H9 (cell line): ENCODE measurements around the gene CABYR. TPM values are rescaled to one million over a fixed set of nuclear protein-coding genes. Genes with fewer than 3 reads are reported as not detected.
A peak's percentile ranks its signal among the peaks of the same experiment; 100 is the strongest.

Source experiments
- DNase-seq: peaks from one replicate; pipeline ENCODE4 v3.0.0-alpha.2; 2017
- H2AFZ ChIP-seq: one replicate; pipeline ENCODE4 v1.6.1; 2013; ENCODE audit warnings: mild to moderate bottlenecking, low read length, control low read depth, moderate library complexity
- H2AK5ac ChIP-seq: 2 replicates; pipeline ENCODE4 v1.6.1; 2013; ENCODE audit warnings: low read length, control low read depth, mixed read lengths; ENCODE audit not compliant: insufficient read length
- H2BK120ac ChIP-seq: one replicate; pipeline ENCODE4 v1.6.1; 2013; ENCODE audit warnings: low read depth, mild to moderate bottlenecking, low read length, control low read depth, inconsistent platforms; ENCODE audit not compliant: poor library complexity, severe bottlenecking
- H2BK12ac ChIP-seq: 2 replicates; pipeline ENCODE4 v1.6.1; 2013; ENCODE audit warnings: low read length, control low read depth, mixed read lengths, low read depth; ENCODE audit not compliant: insufficient read length
- H2BK15ac ChIP-seq: 2 replicates; pipeline ENCODE4 v1.6.1; 2013; ENCODE audit warnings: low read depth, low read length, control low read depth
- H2BK20ac ChIP-seq: one replicate; pipeline ENCODE4 v1.6.1; 2013; ENCODE audit warnings: low read depth, mild to moderate bottlenecking, low read length, control low read depth, inconsistent platforms; ENCODE audit not compliant: poor library complexity, severe bottlenecking
- H2BK5ac ChIP-seq: 2 replicates; pipeline ENCODE4 v1.6.1; 2013; ENCODE audit warnings: low read length, control low read depth, mixed read lengths; ENCODE audit not compliant: insufficient read length
- H3K14ac ChIP-seq: 2 replicates; pipeline ENCODE4 v1.6.1; 2013; ENCODE audit warnings: low read length, control low read depth; ENCODE audit not compliant: insufficient read depth
- H3K18ac ChIP-seq: 2 replicates; pipeline ENCODE4 v1.6.1; 2013; ENCODE audit warnings: low read depth, mild to moderate bottlenecking, mixed read lengths, low read length, control low read depth; ENCODE audit not compliant: insufficient read length
- H3K23ac ChIP-seq: 2 replicates; pipeline ENCODE4 v1.6.1; 2013; ENCODE audit warnings: low read length, control low read depth, mixed read lengths, low read depth; ENCODE audit not compliant: insufficient read length
- H3K23me2 ChIP-seq: 2 replicates; pipeline ENCODE4 v1.6.1; 2013; ENCODE audit warnings: low read depth, mild to moderate bottlenecking, mixed read lengths, low read length, control low read depth; ENCODE audit not compliant: insufficient read length, poor library complexity, severe bottlenecking
- H3K27ac ChIP-seq: 2 replicates; pipeline ENCODE4 v1.5.1; 2013; ENCODE audit warnings: low read length, control low read depth, mixed read lengths, low read depth; ENCODE audit not compliant: insufficient read length
- H3K27me3 ChIP-seq: 2 replicates; pipeline ENCODE4 v1.6.1; 2013; ENCODE audit warnings: low read length, control low read depth, inconsistent platforms; ENCODE audit not compliant: insufficient read depth
- H3K4ac ChIP-seq: 2 replicates; pipeline ENCODE4 v1.6.1; 2013; ENCODE audit warnings: low read depth, mild to moderate bottlenecking, control low read depth, inconsistent platforms, low read length, moderate library complexity
- H3K4me1 ChIP-seq: 2 replicates; pipeline ENCODE4 v1.6.1; 2013; ENCODE audit warnings: low read length, control low read depth, inconsistent platforms; ENCODE audit not compliant: insufficient read depth
- H3K4me2 ChIP-seq: 2 replicates; pipeline ENCODE4 v1.6.1; 2013; ENCODE audit warnings: low read length, control low read depth, mixed read lengths; ENCODE audit not compliant: insufficient read length, insufficient read depth
- H3K56ac ChIP-seq: 2 replicates; pipeline ENCODE4 v1.6.1; 2013; ENCODE audit warnings: low read depth, mild to moderate bottlenecking, mixed read lengths, low read length, control low read depth; ENCODE audit not compliant: insufficient read length
- H3K79me1 ChIP-seq: 2 replicates; pipeline ENCODE4 v1.6.1; 2013; ENCODE audit warnings: low read depth, mild to moderate bottlenecking, moderate library complexity, low read length, control low read depth, inconsistent platforms; ENCODE audit not compliant: insufficient read depth, poor library complexity, severe bottlenecking
- H3K79me2 ChIP-seq: 2 replicates; pipeline ENCODE4 v1.6.1; 2013; ENCODE audit warnings: low read length, control low read depth, inconsistent platforms; ENCODE audit not compliant: insufficient read depth
- H3K9ac ChIP-seq: 2 replicates; pipeline ENCODE4 v1.6.1; 2013; ENCODE audit warnings: low read length, control low read depth, mixed read lengths; ENCODE audit not compliant: insufficient read length; ENCODE audit errors: extremely low read depth
- H3K9me3 ChIP-seq: one replicate; pipeline ENCODE4 v1.6.1; 2013; ENCODE audit warnings: low read depth, low read length, inconsistent platforms; ENCODE audit not compliant: control insufficient read depth
- H3T11ph ChIP-seq: one replicate; pipeline ENCODE4 v1.6.1; 2013; ENCODE audit warnings: mild to moderate bottlenecking, low read length, control low read depth, inconsistent platforms
- H4K20me1 ChIP-seq: one replicate; pipeline ENCODE4 v1.6.1; 2013; ENCODE audit not compliant: control insufficient read depth, insufficient read length, insufficient read depth
- H4K5ac ChIP-seq: 2 replicates; pipeline ENCODE4 v1.6.1; 2013; ENCODE audit warnings: low read depth, mild to moderate bottlenecking, mixed read lengths, low read length, control low read depth; ENCODE audit not compliant: insufficient read length
- H4K8ac ChIP-seq: replicated peaks from 2 replicates; pipeline ENCODE4 v1.6.1; 2013; ENCODE audit warnings: low read length, control low read depth, mixed read lengths, low read depth; ENCODE audit not compliant: insufficient read length
- H4K91ac ChIP-seq: 2 replicates; pipeline ENCODE4 v1.6.1; 2013; ENCODE audit warnings: low read depth, mild to moderate bottlenecking, moderate library complexity, mixed read lengths, low read length, control low read depth; ENCODE audit not compliant: insufficient read length
- H3K27ac Mint-ChIP-seq, 3 experiments: 2 replicates in 2 of 3; 3 replicates in 1 of 3; pipeline ENCODE4 v1.8.0; 2020 to 2021; ENCODE audit warnings: mixed read lengths in 3 of 3, mild to moderate bottlenecking in 1 of 3, moderate library complexity in 1 of 3
- H3K27me3 Mint-ChIP-seq: 2 replicates; pipeline ENCODE4 v1.8.0; 2021; ENCODE audit warnings: low read depth, mild to moderate bottlenecking, moderate library complexity, mixed read lengths
- H3K36me3 Mint-ChIP-seq, 3 experiments: 2 replicates in 2 of 3; 3 replicates in 1 of 3; pipeline ENCODE4 v1.8.0; 2020 to 2021; ENCODE audit warnings: low read depth in 3 of 3, mixed read lengths in 3 of 3; ENCODE audit not compliant: insufficient read depth in 1 of 3
- H3K4me1 Mint-ChIP-seq, 2 experiments: 2 replicates each; pipeline ENCODE4 v1.8.0; 2020; ENCODE audit warnings: mixed read lengths in 2 of 2
- H3K4me3 Mint-ChIP-seq, 2 experiments: 2 replicates in 1 of 2; 3 replicates in 1 of 2; pipeline ENCODE4 v1.8.0; 2020 to 2021; ENCODE audit warnings: mild to moderate bottlenecking in 2 of 2, mixed read lengths in 2 of 2, moderate library complexity in 1 of 2
- H3K9me3 Mint-ChIP-seq, 2 experiments: 2 replicates in 1 of 2; 3 replicates in 1 of 2; pipeline ENCODE4 v1.8.0; 2020; ENCODE audit warnings: mild to moderate bottlenecking in 2 of 2, mixed read lengths in 2 of 2, moderate library complexity in 1 of 2
- CTCF ChIP-seq: fragments of 200-600 bp; sonication (generic); conservative IDR thresholded peaks from 3 replicates; pipeline ENCODE4 v1.8.0; 2021; ENCODE audit warnings: antibody characterized with exemption, mild to moderate bottlenecking
- WGBS: extraction: QIAGEN DNeasy Blood & Tissue Kit; methylation state at CpG from one replicate; pipeline ENCODE4 v1.1.7; 2013; ENCODE audit warnings: missing lambda C conversion rate, low lambda C conversion rate, mixed read lengths; ENCODE audit not compliant: insufficient read length; ENCODE audit errors: extremely low coverage; 5-methylcytosine and 5-hydroxymethylcytosine counted together
- total RNA-seq: library from RNA; stranded (reverse); gene quantifications from 2 replicates; pipeline ENCODE4 v1.2.1, GENCODE V29; 2021

CABYR gene
- total RNA-seq, 1 experiment from 2014 or later, result 13.6 TPM

- H2BK15ac ChIP-seq, result no peak overlapping the region
- H2BK20ac ChIP-seq, result no peak overlapping the region
- peak; percentile 83 for DNase-seq
- H3K79me1 ChIP-seq, result no peaks in the 10 kb centered on the region
- H3K36me3 Mint-ChIP-seq, result peaks cover 12 to 20% (median 14%) of the 10 kb centered on the region in 3 experiments; a peak in 6 of 7 replicates
- no peak overlapping the region for H3K27ac ChIP-seq
- no peak overlapping the region for H3K4me3 Mint-ChIP-seq
- no peak overlapping the region for H2AFZ ChIP-seq
- H3K9ac ChIP-seq, result no peak overlapping the region
- H3K9me3 ChIP-seq, result no peaks in the 10 kb centered on the region
- no CpG with 5 or more reads among the region's 7 CpGs for WGBS
- no peaks in the 10 kb centered on the region; the same call in 1 of the 2 replicates for H3K4me1 ChIP-seq
- H3K27me3 ChIP-seq, result no peaks in the 10 kb centered on the region
- H3K27ac Mint-ChIP-seq, result peak overlapping the region in 2 of 3 experiments; percentile 64 to 86; a peak in 1 of 7 replicates
- H2BK12ac ChIP-seq, result no peak overlapping the region
- no peak overlapping the region for H4K8ac ChIP-seq
- no peak overlapping the region for H3K4me2 ChIP-seq
- H2BK120ac ChIP-seq, result no peak overlapping the region
- no peaks in the 10 kb centered on the region for H3K27me3 Mint-ChIP-seq
- no peak overlapping the region for H3K18ac ChIP-seq
- H3T11ph ChIP-seq, result no peak overlapping the region
- H3K79me2 ChIP-seq, result no peaks in the 10 kb centered on the region
- H3K23me2 ChIP-seq, result no peaks in the 10 kb centered on the region
- H2BK5ac ChIP-seq, result no peak overlapping the region
- H3K4ac ChIP-seq, result no peak overlapping the region
- H4K91ac ChIP-seq, result no peak overlapping the region
- no peaks in the 10 kb centered on the region for H4K20me1 ChIP-seq
- no peak overlapping the region for H3K23ac ChIP-seq
- no peak overlapping the region for H3K14ac ChIP-seq
- peaks cover 6 to 12% of the 10 kb centered on the region in 2 experiments for H3K4me1 Mint-ChIP-seq
- TF ChIP-seq CTCF, result peak; percentile 91
- H2AK5ac ChIP-seq, result no peak overlapping the region
- no peaks in the 10 kb centered on the region for H3K9me3 Mint-ChIP-seq
- H4K5ac ChIP-seq, result no peak overlapping the region
- H3K56ac ChIP-seq, result no peak overlapping the region
These were observed 38.0 kb downstream of the CABYR start for GRCh38 chr18:24176727-24177416.
